H54 (cell line): ENCODE results near the gene MINDY3.
"Not testable (repeated sequence)": the region's sequence is repeated elsewhere in the genome, so short reads cannot be mapped to it uniquely, and the experiment has no call there.

ENCODE experiments used
- DNase-seq: peaks from one replicate; pipeline ENCODE4 v3.0.0; 2011; ENCODE audit warnings: low spot score, mixed read lengths; ENCODE audit not compliant: insufficient read length
- FAIRE-seq: peaks from 3 replicates; lab custom pipeline; 2011; peaks lifted over from hg19 to GRCh38; lab: Jason Lieb, UNC
- POLR2A ChIP-seq: IDR thresholded peaks from 2 replicates; pipeline ENCODE4 v1.6.1; 2011; ENCODE audit warnings: low read depth, mild to moderate bottlenecking, low read length

MINDY3 gene

GRCh38 chr10:15864419-15864818, 4.1 kb upstream of the MINDY3 start:
- FAIRE-seq, result no peak
- no peak for TF ChIP-seq POLR2A
- DNase-seq, result no peak

- FAIRE-seq (no peak), DNase-seq (no peak)
- TF ChIP-seq POLR2A, result no peak
Measured at GRCh38 chr10:15863733-15864132, 3.4 kb upstream of the MINDY3 start.

- DNase-seq, result no peak
- no peak for FAIRE-seq
- no peak for TF ChIP-seq POLR2A
Measured at GRCh38 chr10:15863323-15863722, 3.0 kb upstream of the MINDY3 start.

GRCh38 chr10:15860692-15861201, 440 bp upstream of the MINDY3 start:
- DNase-seq, result no peak
- no peak for TF ChIP-seq POLR2A
- peak; percentile 11 for FAIRE-seq

GRCh38 chr10:15859509-15859905, 800 bp downstream of the MINDY3 start:
- no peak for TF ChIP-seq POLR2A
- DNase-seq (no peak), FAIRE-seq (peak; percentile 20)

- DNase-seq (no peak), FAIRE-seq (no peak)
- no peak for TF ChIP-seq POLR2A
Measured at GRCh38 chr10:15858861-15859281, 1.4 kb downstream of the MINDY3 start.

- DNase-seq (no peak), FAIRE-seq (no peak)
- TF ChIP-seq POLR2A, result no peak
Measured at GRCh38 chr10:15857107-15857575, 3.2 kb downstream of the MINDY3 start.

- TF ChIP-seq POLR2A, result no peak
- DNase-seq, result no peak
- FAIRE-seq, result no peak
Measured at GRCh38 chr10:15856328-15857015, 3.8 kb downstream of the MINDY3 start.

GRCh38 chr10:15853800-15854199, 6.5 kb downstream of the MINDY3 start:
- FAIRE-seq (peak; percentile 58), DNase-seq (no peak)
- TF ChIP-seq POLR2A, result no peak

GRCh38 chr10:15852111-15852557, 8.2 kb downstream of the MINDY3 start:
- FAIRE-seq (no peak), DNase-seq (no peak)
- no peak for TF ChIP-seq POLR2A

- not testable (repeated sequence) for FAIRE-seq, DNase-seq
Measured at GRCh38 chr10:15850337-15850978, 9.8 kb downstream of the MINDY3 start.

GRCh38 chr10:15849316-15849715, 11.0 kb downstream of the MINDY3 start:
- no peak for TF ChIP-seq POLR2A
- DNase-seq, result no peak
- FAIRE-seq, result no peak

GRCh38 chr10:15847481-15847880, 12.8 kb downstream of the MINDY3 start:
- DNase-seq (no peak), FAIRE-seq (no peak)
- TF ChIP-seq POLR2A, result no peak

GRCh38 chr10:15844517-15844916, 15.8 kb downstream of the MINDY3 start:
- DNase-seq (no peak), FAIRE-seq (no peak)
- TF ChIP-seq POLR2A, result no peak
